B cell (primary cell): ENCODE results near the gene COTL1. TPM values are rescaled to one million over a fixed set of nuclear protein-coding genes. Genes with fewer than 3 reads are reported as not detected.

Experiments
- ATAC-seq: fragments of 200-7000 bp; cut with Tn5 transposase; one replicate; pipeline ENCODE4 v1.10.0; 2021; ENCODE audit warnings: low read depth, mild to moderate bottlenecking, moderate number of reproducible peaks, moderate library complexity
- CTCF ChIA-PET: fragments of 350-600 bp; sonication (Branson Sonifier 250); formaldehyde crosslinking; loops from one replicate; lab custom pipeline; 2021; ENCODE audit warnings: antibody characterized with exemption, inconsistent platforms; lab: Charles Lee
- POLR2A ChIA-PET: fragments of 350-600 bp; sonication (Branson Sonifier 250); formaldehyde crosslinking; loops from one replicate; lab custom pipeline; 2021; ENCODE audit warnings: antibody characterized with exemption; lab: Charles Lee
- DNase-seq: peaks from one replicate; pipeline ENCODE4 v3.0.0; 2013
- H2AFZ ChIP-seq: 2 replicates; pipeline ENCODE4 v1.6.1; 2012; ENCODE audit warnings: mild to moderate bottlenecking, low read depth, low read length; ENCODE audit not compliant: insufficient read depth, poor library complexity, severe bottlenecking
- H3K27ac ChIP-seq, 2 donors: 1 replicate in 1 of 2; 2 replicates in 1 of 2; pipeline ENCODE4 v1.5.1; 2012 to 2013; ENCODE audit warnings: low read length in 2 of 2, mild to moderate bottlenecking in 2 of 2, moderate library complexity in 1 of 2
- H3K27me3 ChIP-seq, 4 experiments: fragments of 200-600 bp in 1 of 4; sonication (generic) in 1 of 4; replicated peaks in 1 of 4; 1 replicate in 2 of 4; 2 replicates in 2 of 4; pipeline versions ENCODE4 v1.6.1 to v1.7.0; 2013 to 2016; ENCODE audit warnings: low read length in 3 of 4, mild to moderate bottlenecking in 2 of 4, mixed read lengths in 1 of 4, moderate library complexity in 1 of 4; ENCODE audit not compliant: insufficient read depth in 4 of 4, control insufficient read depth in 3 of 4; ENCODE audit errors: control extremely low read depth in 1 of 4
- H3K36me3 ChIP-seq, 2 experiments: replicated peaks in 1 of 2; 1 replicate in 1 of 2; 2 replicates in 1 of 2; pipeline versions ENCODE4 v1.6.1 to v1.7.1; 2013; ENCODE audit warnings: low read length in 1 of 2; ENCODE audit not compliant: insufficient read depth in 2 of 2, control insufficient read depth in 1 of 2; ENCODE audit errors: control extremely low read depth in 1 of 2, extremely low read depth in 1 of 2
- H3K4me1 ChIP-seq, 2 donors: fragments of 200-600 bp in 1 of 2; sonication (generic) in 1 of 2; 1 replicate in 1 of 2; 2 replicates in 1 of 2; pipeline versions ENCODE4 v1.5.1 to v1.6.1; 2013 to 2017; ENCODE audit warnings: low read length in 2 of 2; ENCODE audit not compliant: control insufficient read depth in 2 of 2, insufficient read depth in 2 of 2
- H3K4me2 ChIP-seq: replicated peaks from 2 replicates; pipeline ENCODE3; 2012; ENCODE audit warnings: mild to moderate bottlenecking, low read depth, low read length; ENCODE audit not compliant: poor library complexity, severe bottlenecking
- H3K4me3 ChIP-seq, 5 experiments: fragments of 200-600 bp in 1 of 5; sonication (generic) in 1 of 5; 1 replicate in 3 of 5; 2 replicates in 2 of 5; pipeline versions ENCODE4 v1.5.1 to v1.7.0; 2011 to 2016; ENCODE audit warnings: low read length in 4 of 5, mild to moderate bottlenecking in 4 of 5, low read depth in 2 of 5, control low read depth in 1 of 5, moderate library complexity in 1 of 5; ENCODE audit not compliant: insufficient read depth in 1 of 5; ENCODE audit errors: control extremely low read depth in 1 of 5, extremely low read depth in 1 of 5
- H3K79me2 ChIP-seq: fragments of 200-600 bp; sonication (generic); one replicate; pipeline ENCODE4 v1.6.0; 2016; ENCODE audit warnings: low read length; ENCODE audit not compliant: control insufficient read depth, insufficient read depth
- H3K9ac ChIP-seq: fragments of 200-600 bp; sonication (generic); 2 replicates; pipeline ENCODE4 v1.6.1; 2017; ENCODE audit warnings: mild to moderate bottlenecking, low read length, moderate library complexity
- H3K9me3 ChIP-seq, 3 donors: one replicate each; pipeline versions ENCODE4 v1.6.1 to v1.7.1; 2013; ENCODE audit warnings: low read length in 2 of 3; ENCODE audit not compliant: control insufficient read depth in 2 of 3, insufficient read depth in 1 of 3; ENCODE audit errors: control extremely low read depth in 1 of 3
- H4K20me1 ChIP-seq: 2 replicates; pipeline ENCODE4 v1.6.0; 2012; ENCODE audit warnings: mild to moderate bottlenecking, low read length; ENCODE audit not compliant: insufficient read depth, control insufficient read depth, poor library complexity, severe bottlenecking
- H3K27ac Mint-ChIP-seq: one replicate; pipeline ENCODE4 v1.8.0; 2021; ENCODE audit warnings: mixed read lengths
- H3K27me3 Mint-ChIP-seq: one replicate; pipeline ENCODE4 v1.8.0; 2021; ENCODE audit warnings: mixed read lengths
- H3K4me1 Mint-ChIP-seq: one replicate; pipeline ENCODE4 v1.8.0; 2021; ENCODE audit warnings: mixed read lengths
- H3K4me3 Mint-ChIP-seq: one replicate; pipeline ENCODE4 v1.8.0; 2021; ENCODE audit warnings: mixed read lengths
- H3K9me3 Mint-ChIP-seq: one replicate; pipeline ENCODE4 v1.8.0; 2022; ENCODE audit warnings: mixed read lengths; ENCODE audit not compliant: insufficient read depth
- CTCF ChIP-seq: fragments of 200-600 bp; IDR thresholded peaks from one replicate; pipeline ENCODE4 v1.8.0; 2022; ENCODE audit warnings: antibody characterized with exemption, mild to moderate bottlenecking
- EZH2 ChIP-seq: IDR thresholded peaks from 2 replicates; pipeline ENCODE4 v1.6.1; 2012; ENCODE audit warnings: borderline replicate concordance, low read depth, mild to moderate bottlenecking, moderate library complexity, low read length; ENCODE audit not compliant: insufficient read depth, poor library complexity, severe bottlenecking
- WGBS: methylation state at CpG from one replicate; pipeline ENCODE4 v1.1.5; 2013; ENCODE audit warnings: missing lambda C conversion rate; ENCODE audit not compliant: insufficient coverage; 5-methylcytosine and 5-hydroxymethylcytosine counted together
- intact Hi-C: fragments of 100-400 bp; cut with micrococcal nuclease; formaldehyde crosslinking; loops from one replicate; pipeline ENCODE4 v1.10.0; 2022
- polyA plus RNA-seq: library from polyadenylated mRNA; depleted of rRNA; stranded (reverse); fragments of >200 nt; gene quantifications from 2 replicates; pipeline ENCODE4 v1.2.3, GENCODE V29; 2012
- total RNA-seq, 2 donors: library from RNA; stranded (reverse); fragments of 120-200 nt in 1 of 2; gene quantifications; 1 replicate in 1 of 2; 2 replicates in 1 of 2; pipeline versions ENCODE4 v1.2.3 to v1.2.4, GENCODE V29; 2013 to 2022

COTL1 gene
- total and polyA plus RNA-seq, 2 donors (not counting 1 experiment from before 2014, with no cell fraction given) = 158 to 264 TPM

- WGBS = 100% methylated on average over 11 of the region's 21 CpGs
These were observed 51.2 kb downstream of the COTL1 start for GRCh38 chr16:84566545-84567257.

More at GRCh38 chr16:84566545-84567257, 51.2 kb downstream of the COTL1 start:
- Histone ChIP-seq H3K4me2 (no peak overlapping the region), H3K27me3 (no peaks in the 10 kb centered on the region), H3K79me2 (peaks cover 58% of the 10 kb centered on the region), H3K4me1 (peaks cover 27 to 46% of the 10 kb centered on the region in 2 donors), H3K4me3 (no peak overlapping the region), H4K20me1 (peaks cover 48% of the 10 kb centered on the region), H3K9ac (no peak overlapping the region), H3K27ac (no peak overlapping the region), H3K36me3 (peaks cover 0 to 70% of the 10 kb centered on the region in 2 experiments), H2AFZ (no peak overlapping the region), H3K9me3 (peaks cover 0 to 26% (median 9%) of the 10 kb centered on the region in 3 donors)
- Mint-ChIP-seq H3K27ac (no peak overlapping the region), H3K4me3 (no peak overlapping the region), H3K27me3 (no peaks in the 10 kb centered on the region), H3K9me3 (peaks cover 5% of the 10 kb centered on the region), H3K4me1 (peaks cover 47% of the 10 kb centered on the region)
- ChIA-PET CTCF (interaction anchor here (1.4 to 1.9 kb wide), 2 partner anchors 31 to 160 kb away, joined by 5 read pairs; no protein-coding TSS in a partner anchor), POLR2A (no interaction called here)
- ATAC-seq (no peak), DNase-seq (no peak)
- intact Hi-C loops = no loop called here
- TF ChIP-seq EZH2 (no peak), CTCF (no peak)
